D721Med (cell line): ENCODE measurements around the gene L1TD1.
"Not testable (repeated sequence)": the region's sequence is repeated elsewhere in the genome, so short reads cannot be mapped to it uniquely, and the experiment has no call there.

Experiments
- DNase-seq: peaks from one replicate; pipeline ENCODE4 v3.0.0; 2011; ENCODE audit warnings: low spot score; ENCODE audit not compliant: insufficient read length
- FAIRE-seq: peaks from 2 replicates; lab custom pipeline; 2011; peaks lifted over from hg19 to GRCh38; lab: Jason Lieb, UNC
- CTCF ChIP-seq: IDR thresholded peaks from 2 replicates; pipeline ENCODE4 v1.5.1; 2012; ENCODE audit warnings: mild to moderate bottlenecking, control low read depth; ENCODE audit not compliant: insufficient read depth; ENCODE audit errors: missing control alignments

Gene L1TD1

GRCh38 chr1:62237950-62238374, 43.3 kb downstream of the L1TD1 start:
- FAIRE-seq = no peak
- no peak for DNase-seq

GRCh38 chr1:62238507-62238906, 43.9 kb downstream of the L1TD1 start:
- DNase-seq (no peak), FAIRE-seq (no peak)
- TF ChIP-seq CTCF = no peak

More at GRCh38 chr1:62237950-62238374, 43.3 kb downstream of the L1TD1 start:
- no peak for TF ChIP-seq CTCF

GRCh38 chr1:62239652-62240403, 45.2 kb downstream of the L1TD1 start:
- DNase-seq, FAIRE-seq: not testable (repeated sequence)

- FAIRE-seq (no peak), DNase-seq (no peak)
- no peak for TF ChIP-seq CTCF
These were observed 46.2 kb downstream of the L1TD1 start for GRCh38 chr1:62240651-62241370.

- TF ChIP-seq CTCF = no peak
- no peak for FAIRE-seq
- DNase-seq = no peak
These were observed 46.9 kb downstream of the L1TD1 start for GRCh38 chr1:62241371-62242131.

- FAIRE-seq = not testable (repeated sequence)
These were observed 49.7 kb downstream of the L1TD1 start for GRCh38 chr1:62244380-62244779.

GRCh38 chr1:62245201-62245600, 50.6 kb downstream of the L1TD1 start:
- no peak for TF ChIP-seq CTCF
- DNase-seq (no peak), FAIRE-seq (no peak)

More at GRCh38 chr1:62244380-62244779, 49.7 kb downstream of the L1TD1 start:
- not testable (repeated sequence) for DNase-seq
